Measurements from ENCODE around the gene C17orf114.

Gene C17orf114

GRCh38 chr17:4838309-4838785, 36.2 kb upstream of the C17orf114 start:
- Mint-ChIP-seq H3K4me1 (peaks cover 66% of the 10 kb centered on the region), H3K36me3 (ENCODE audit: low read depth) (peaks cover 10% of the 10 kb centered on the region), H3K27me3 (ENCODE audit: low read depth, poor library complexity) (no peaks in the 10 kb centered on the region), H3K4me3 (no peak overlapping the region), H3K27ac (peak overlapping the region; percentile 74), H3K9me3 (no peaks in the 10 kb centered on the region)
- no peak for TF ChIP-seq CTCF (IDR thresholded peaks at IDR 0.05)
- no peak for DNase-seq

- Mint-ChIP-seq H3K9me3 (no peaks in the 10 kb centered on the region), H3K27ac (peak overlapping the region; percentile 74), H3K27me3 (ENCODE audit: low read depth, poor library complexity) (no peaks in the 10 kb centered on the region), H3K4me3 (peak overlapping the region; percentile 41), H3K36me3 (ENCODE audit: low read depth) (peaks cover 10% of the 10 kb centered on the region), H3K4me1 (peaks cover 66% of the 10 kb centered on the region)
- no peak for DNase-seq
- TF ChIP-seq CTCF (IDR thresholded peaks at IDR 0.05), result no peak
Measured at GRCh38 chr17:4837471-4838308, 35.6 kb upstream of the C17orf114 start.

- Mint-ChIP-seq H3K27me3 (ENCODE audit: low read depth, poor library complexity) (no peaks in the 10 kb centered on the region), H3K27ac (peak overlapping the region; percentile 73), H3K36me3 (ENCODE audit: low read depth) (peaks cover 10% of the 10 kb centered on the region), H3K4me3 (peak overlapping the region; percentile 28), H3K4me1 (peaks cover 66% of the 10 kb centered on the region), H3K9me3 (no peaks in the 10 kb centered on the region)
- no peak for DNase-seq
- no peak for TF ChIP-seq CTCF (IDR thresholded peaks at IDR 0.05)
Measured at GRCh38 chr17:4836221-4836620, 34.1 kb upstream of the C17orf114 start.

DNA sequence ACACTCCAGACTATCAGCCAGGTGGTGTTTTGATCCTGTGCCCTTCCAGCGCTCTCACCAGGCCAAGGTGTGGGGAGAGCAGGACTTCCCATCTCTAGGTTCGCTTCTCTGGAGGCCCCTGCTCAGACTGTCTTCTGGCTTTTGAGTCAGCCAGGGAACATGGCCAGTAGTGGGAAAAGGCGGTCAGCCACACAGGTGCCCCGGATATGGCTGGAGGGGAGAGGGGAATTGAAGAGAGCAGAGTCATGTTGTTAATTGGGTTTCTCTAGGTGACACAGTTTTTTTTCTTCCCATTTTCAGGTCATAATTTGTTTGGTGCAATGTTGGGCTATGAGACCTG, 32.5 kb upstream of the C17orf114 start:
- peaks cover 5% of the 10 kb centered on the region for H3K36me3 Mint-ChIP-seq (ENCODE audit: low read depth)
- H3K4me1 Mint-ChIP-seq, result peaks cover 53% of the 10 kb centered on the region
- peak overlapping the region; percentile 93 for H3K4me3 Mint-ChIP-seq
- H3K27me3 Mint-ChIP-seq (ENCODE audit: low read depth, poor library complexity), result no peaks in the 10 kb centered on the region
- H3K27ac Mint-ChIP-seq, result no peak overlapping the region
- H3K9me3 Mint-ChIP-seq, result no peaks in the 10 kb centered on the region
- DNase-seq, result no peak
- TF ChIP-seq CTCF (IDR thresholded peaks at IDR 0.05), result no peak

- no peaks in the 10 kb centered on the region for H3K9me3 Mint-ChIP-seq
- H3K36me3 Mint-ChIP-seq (ENCODE audit: low read depth), result peaks cover under 1% of the 10 kb centered on the region
- peak; percentile 44 for DNase-seq
- peaks cover 48% of the 10 kb centered on the region for H3K4me1 Mint-ChIP-seq
- H3K4me3 Mint-ChIP-seq, result peak overlapping the region; percentile 93
- no peaks in the 10 kb centered on the region for H3K27me3 Mint-ChIP-seq (ENCODE audit: low read depth, poor library complexity)
- no peak for TF ChIP-seq CTCF (IDR thresholded peaks at IDR 0.05)
- H3K27ac Mint-ChIP-seq, result peak overlapping the region; percentile 70
Measured at GRCh38 chr17:4833941-4834680, 32.0 kb upstream of the C17orf114 start.

Measured in nephron progenitor cell (in vitro differentiated cells).